SK-N-SH treated with all-trans-retinoic acid at 6 μM for 48 hours (cell line): ENCODE measurements around the gene TMEM18.

ENCODE experiments used
- ESRRG ChIP-seq: fragments of 250-450 bp; sonication (Bioruptor Pico); IDR thresholded peaks from 2 replicates; pipeline ENCODE4 v1.6.1; 2021; ENCODE audit warnings: mild to moderate bottlenecking
- ISL1 ChIP-seq: fragments of 250-450 bp; sonication (Bioruptor Pico); IDR thresholded peaks from 2 replicates; pipeline ENCODE4 v2.1.2; 2022; ENCODE audit warnings: mild to moderate bottlenecking, moderate library complexity
- OSR1 ChIP-seq: fragments of 250-450 bp; sonication (Bioruptor Pico); IDR thresholded peaks from 2 replicates; pipeline ENCODE4 v1.8.0; 2022; ENCODE audit warnings: moderate library complexity, mild to moderate bottlenecking, inconsistent platforms
- RARB ChIP-seq: fragments of 250-450 bp; sonication (Bioruptor Pico); IDR thresholded peaks from 2 replicates; pipeline ENCODE4 v1.8.0; 2021; ENCODE audit warnings: mild to moderate bottlenecking, moderate library complexity
- SNAI2 ChIP-seq: fragments of 250-450 bp; sonication (Bioruptor Pico); IDR thresholded peaks from 2 replicates; pipeline ENCODE4 v1.5.0; 2020; ENCODE audit warnings: mild to moderate bottlenecking, moderate library complexity
- TCF4 ChIP-seq: fragments of 250-450 bp; sonication (Bioruptor Pico); IDR thresholded peaks from 2 replicates; pipeline ENCODE4 v1.8.0; 2021; ENCODE audit warnings: mild to moderate bottlenecking, moderate library complexity, borderline replicate concordance
- ZC3H10 ChIP-seq: fragments of 250-450 bp; sonication (Bioruptor Pico); IDR thresholded peaks from 2 replicates; pipeline ENCODE4 v1.5.1; 2021; ENCODE audit warnings: mild to moderate bottlenecking, moderate library complexity
- ZFP3 ChIP-seq: fragments of 250-450 bp; sonication (Bioruptor Pico); IDR thresholded peaks from 2 replicates; pipeline ENCODE4 v1.5.0; 2020; ENCODE audit warnings: mild to moderate bottlenecking, moderate library complexity
- ZFP30 ChIP-seq: fragments of 450-650 bp; formaldehyde crosslinking; IDR thresholded peaks from 2 replicates; pipeline ENCODE4 v1.5.0; 2022; ENCODE audit warnings: mild to moderate bottlenecking, moderate library complexity
- ZNF565 ChIP-seq: fragments of 450-650 bp; formaldehyde crosslinking; conservative IDR thresholded peaks from 2 replicates; pipeline ENCODE4 v1.5.0; 2020; ENCODE audit warnings: low read depth, mild to moderate bottlenecking, moderate library complexity
- ZNF70 ChIP-seq: fragments of 450-650 bp; formaldehyde crosslinking; IDR thresholded peaks from 2 replicates; pipeline ENCODE4 v1.5.0; 2020; ENCODE audit warnings: mild to moderate bottlenecking, moderate library complexity
- TF ChIP-seq, protein P1 (sequence below): fragments of 250-450 bp; sonication (Bioruptor Pico); IDR thresholded peaks from 2 replicates; pipeline ENCODE4 v1.8.0; 2021; ENCODE audit warnings: low read depth, mild to moderate bottlenecking, moderate library complexity, borderline replicate concordance

DNA sequence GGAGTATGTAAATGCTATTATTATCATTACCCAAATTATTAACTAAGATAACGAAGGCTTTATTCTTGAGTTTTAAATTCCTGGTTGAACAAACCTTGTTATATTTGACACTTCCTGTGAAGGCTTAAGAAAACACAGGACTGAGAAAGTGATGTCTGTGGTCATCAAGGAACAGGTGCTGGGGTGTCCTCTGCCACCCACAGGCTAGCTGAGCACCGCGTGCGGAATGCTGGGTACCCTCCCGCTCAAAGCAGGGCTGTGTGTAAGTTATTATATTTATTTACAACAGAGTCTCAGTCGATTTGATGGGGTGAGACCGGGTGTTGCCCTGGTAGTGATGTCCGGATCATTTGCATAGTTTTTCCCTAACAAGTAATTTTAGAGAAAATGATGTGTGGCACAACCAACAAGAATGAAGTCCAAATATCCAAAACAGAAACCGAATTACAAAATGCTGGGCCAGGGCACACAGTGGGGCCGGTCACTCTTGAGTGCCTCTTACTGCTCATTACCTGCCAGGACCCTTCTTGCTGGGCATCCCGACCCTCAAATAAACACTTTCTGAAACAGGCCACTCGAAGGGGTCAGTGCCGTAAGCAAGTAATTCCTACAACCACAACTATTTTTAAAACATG lies 49.2 kb downstream of the TMEM18 start:
- TF ChIP-seq ZC3H10: no peak
- TF ChIP-seq OSR1 (CRISPR knock-in tag): no peak
- TF ChIP-seq, protein P1, sequence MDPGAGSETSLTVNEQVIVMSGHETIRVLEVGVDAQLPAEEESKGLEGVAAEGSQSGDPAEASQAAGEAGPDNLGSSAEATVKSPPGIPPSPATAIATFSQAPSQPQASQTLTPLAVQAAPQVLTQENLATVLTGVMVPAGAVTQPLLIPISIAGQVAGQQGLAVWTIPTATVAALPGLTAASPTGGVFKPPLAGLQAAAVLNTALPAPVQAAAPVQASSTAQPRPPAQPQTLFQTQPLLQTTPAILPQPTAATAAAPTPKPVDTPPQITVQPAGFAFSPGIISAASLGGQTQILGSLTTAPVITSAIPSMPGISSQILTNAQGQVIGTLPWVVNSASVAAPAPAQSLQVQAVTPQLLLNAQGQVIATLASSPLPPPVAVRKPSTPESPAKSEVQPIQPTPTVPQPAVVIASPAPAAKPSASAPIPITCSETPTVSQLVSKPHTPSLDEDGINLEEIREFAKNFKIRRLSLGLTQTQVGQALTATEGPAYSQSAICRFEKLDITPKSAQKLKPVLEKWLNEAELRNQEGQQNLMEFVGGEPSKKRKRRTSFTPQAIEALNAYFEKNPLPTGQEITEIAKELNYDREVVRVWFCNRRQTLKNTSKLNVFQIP (CRISPR knock-in tag): no peak
- TF ChIP-seq ISL1 (CRISPR knock-in tag): no peak
- TF ChIP-seq TCF4 (CRISPR knock-in tag): no peak
- no peak for TF ChIP-seq RARB
- TF ChIP-seq ZFP3: no peak
- TF ChIP-seq ZNF70 (CRISPR knock-in tag): no peak
- TF ChIP-seq SNAI2 (CRISPR knock-in tag): no peak
- TF ChIP-seq ZFP30 (CRISPR knock-in tag): no peak
- TF ChIP-seq ESRRG (CRISPR knock-in tag): no peak
- no peak for TF ChIP-seq ZNF565 (CRISPR knock-in tag)
